IPS DF 19.7 (cell line): Measurements from ENCODE around the gene CMPK2.

Source experiments
- DNase-seq: peaks from one replicate; pipeline ENCODE4 v3.0.0-alpha.2; 2013; ENCODE audit warnings: low read depth, low spot score

Gene CMPK2

GRCh38 chr2:6845312-6845711, 20.4 kb downstream of the CMPK2 start:
- no peak for DNase-seq

GRCh38 chr2:6841537-6842287, 24.0 kb downstream of the CMPK2 start:
- DNase-seq, result no peak

GRCh38 chr2:6838673-6839319, 26.9 kb downstream of the CMPK2 start:
- no peak for DNase-seq

- no peak for DNase-seq
Observed at GRCh38 chr2:6835467-6835866, 30.2 kb downstream of the CMPK2 start.

GRCh38 chr2:6834163-6834562, 31.5 kb downstream of the CMPK2 start:
- DNase-seq, result no peak

GRCh38 chr2:6833300-6833604, 32.5 kb downstream of the CMPK2 start:
- DNase-seq, result no peak

- DNase-seq, result no peak
Observed at GRCh38 chr2:6832596-6833299, 33.0 kb downstream of the CMPK2 start.

- no peak for DNase-seq
Observed at GRCh38 chr2:6831229-6831628, 34.5 kb downstream of the CMPK2 start.

- DNase-seq, result no peak
Observed at GRCh38 chr2:6828299-6828584, 37.5 kb downstream of the CMPK2 start.

- no peak for DNase-seq
Observed at GRCh38 chr2:6827566-6828298, 38.0 kb downstream of the CMPK2 start.

- DNase-seq, result peak; percentile 28
Observed at GRCh38 chr2:6826081-6826913, 39.4 kb downstream of the CMPK2 start.

GRCh38 chr2:6824962-6825361, 40.7 kb downstream of the CMPK2 start:
- no peak for DNase-seq

- no peak for DNase-seq
Observed at GRCh38 chr2:6823111-6823510, 42.6 kb downstream of the CMPK2 start.

GRCh38 chr2:6822406-6822805, 43.3 kb downstream of the CMPK2 start:
- DNase-seq, result no peak

- no peak for DNase-seq
Observed at GRCh38 chr2:6820903-6821584, 44.7 kb downstream of the CMPK2 start.

GRCh38 chr2:6820236-6820635, 45.5 kb downstream of the CMPK2 start:
- DNase-seq, result no peak

GRCh38 chr2:6819668-6820067, 46.0 kb downstream of the CMPK2 start:
- DNase-seq, result no peak

GRCh38 chr2:6818012-6818411, 47.7 kb downstream of the CMPK2 start:
- DNase-seq, result no peak

- DNase-seq, result no peak
Observed at GRCh38 chr2:6814869-6815268, 50.8 kb downstream of the CMPK2 start.

- DNase-seq, result no peak
Observed at GRCh38 chr2:6814312-6814711, 51.4 kb downstream of the CMPK2 start.

GRCh38 chr2:6813573-6813972, 52.1 kb downstream of the CMPK2 start:
- DNase-seq, result no peak
